ENCODE results near the gene ZFP82.

The ZFP82 gene

DNA sequence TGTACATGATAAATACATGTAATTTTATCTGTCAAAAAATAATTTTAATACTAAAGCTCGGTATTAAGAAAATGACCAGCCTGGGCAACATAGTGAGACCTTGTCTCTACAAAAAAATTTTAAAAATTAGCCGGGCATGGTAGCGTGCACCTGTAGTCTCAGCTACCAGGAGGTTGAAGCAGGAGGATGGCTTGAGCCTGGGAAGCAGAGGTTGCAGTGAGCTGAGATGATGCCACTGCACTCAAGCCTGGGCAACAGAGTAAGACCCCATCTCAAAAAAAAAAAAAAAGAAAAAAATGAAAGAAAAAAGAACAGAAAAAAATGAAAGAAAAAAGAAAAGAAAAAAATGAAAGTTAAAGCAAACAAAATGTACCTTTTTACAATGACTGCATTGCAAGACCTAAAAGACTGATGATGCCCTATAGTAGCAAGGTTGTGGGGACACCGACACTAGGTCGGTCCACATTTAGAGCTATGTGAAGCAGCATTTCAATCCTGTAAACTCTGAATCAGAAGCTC is 44.7 kb downstream of the ZFP82 start:
- DNase-seq (ENCODE audit: low read depth in 2 of 2), result no peak

GRCh38 chr19:36371886-36372285 is 46.6 kb downstream of the ZFP82 start:
- no peak for DNase-seq (ENCODE audit: low read depth in 2 of 2)

DNA sequence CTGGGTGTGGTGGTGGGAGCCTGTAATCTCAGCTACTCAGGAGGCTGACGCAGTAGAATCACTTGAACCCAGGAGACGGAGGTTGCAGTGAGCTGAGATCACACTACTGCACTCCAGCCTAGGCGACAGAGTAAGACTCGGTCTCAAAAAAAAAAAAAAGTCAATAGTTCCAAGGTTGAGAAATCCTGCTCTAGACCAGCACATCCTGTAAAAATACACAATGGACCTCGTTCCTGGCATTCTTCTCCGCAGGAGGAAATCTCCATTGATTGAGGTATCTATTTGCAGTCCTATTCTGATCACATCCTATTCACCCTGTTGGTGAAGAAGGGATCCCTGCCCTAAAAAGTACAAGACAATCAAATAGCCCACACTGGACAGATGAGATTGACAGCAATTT is 54.6 kb downstream of the ZFP82 start:
- DNase-seq (ENCODE audit: low read depth in 2 of 2), result no peak
